GM23338 (cell line): ENCODE data around the gene SYNE1. TPM values are rescaled to one million over a fixed set of nuclear protein-coding genes. Genes with fewer than 3 reads are reported as not detected.
"Not testable (repeated sequence)": the region's sequence is repeated elsewhere in the genome, so short reads cannot be mapped to it uniquely, and the experiment has no call there.

Experiments
- ATAC-seq: fragments of 200-7000 bp; cut with Tn5 transposase; 3 replicates; pipeline ENCODE4 v1.9.1; 2020
- DNase-seq: peaks from one replicate; pipeline ENCODE4 v3.0.0-alpha.2; 2015; ENCODE audit warnings: low spot score
- H2AFZ ChIP-seq: fragments of 200-600 bp; sonication (generic); 2 replicates; pipeline ENCODE4 v1.8.0; 2016; ENCODE audit warnings: antibody characterized with exemption, mild to moderate bottlenecking, moderate library complexity
- H3F3A ChIP-seq: fragments of 200-600 bp; sonication (generic); replicated peaks from 2 replicates; pipeline ENCODE4 v1.8.0; 2017; ENCODE audit warnings: antibody characterized with exemption, mixed run types, low read depth
- H3K27ac ChIP-seq: fragments of 200-600 bp; sonication (generic); 2 replicates; pipeline ENCODE4 v1.6.1; 2016; ENCODE audit warnings: low read depth
- H3K27me3 ChIP-seq: fragments of 200-600 bp; sonication (generic); 2 replicates; pipeline ENCODE4 v1.8.0; 2016; ENCODE audit warnings: mild to moderate bottlenecking, mixed run types, moderate library complexity; ENCODE audit not compliant: insufficient read depth
- H3K36me3 ChIP-seq: fragments of 200-600 bp; sonication (generic); 2 replicates; pipeline ENCODE4 v1.8.0; 2016; ENCODE audit warnings: mild to moderate bottlenecking; ENCODE audit not compliant: insufficient read depth
- H3K4me1 ChIP-seq: fragments of 200-600 bp; sonication (generic); 2 replicates; pipeline ENCODE4 v1.8.0; 2016; ENCODE audit warnings: mild to moderate bottlenecking, moderate library complexity; ENCODE audit not compliant: insufficient read depth
- H3K4me2 ChIP-seq: fragments of 200-600 bp; sonication (generic); 2 replicates; pipeline ENCODE4 v1.7.1; 2017; ENCODE audit warnings: mixed run types
- H3K4me3 ChIP-seq: fragments of 200-600 bp; sonication (generic); 2 replicates; pipeline ENCODE4 v1.6.1; 2016; ENCODE audit warnings: mixed run types
- H3K79me2 ChIP-seq: fragments of 200-600 bp; sonication (generic); replicated peaks from 2 replicates; pipeline ENCODE4 v1.8.0; 2017; ENCODE audit warnings: mild to moderate bottlenecking; ENCODE audit not compliant: insufficient read depth
- H3K9me2 ChIP-seq: fragments of 200-600 bp; sonication (generic); 2 replicates; pipeline ENCODE4 v1.8.0; 2017; ENCODE audit not compliant: insufficient read depth
- H4K20me1 ChIP-seq: fragments of 200-600 bp; sonication (generic); replicated peaks from 2 replicates; pipeline ENCODE4 v1.8.0; 2017; ENCODE audit warnings: mild to moderate bottlenecking; ENCODE audit not compliant: insufficient read depth
- H3K27ac Mint-ChIP-seq: 2 replicates; pipeline ENCODE4 v1.8.0; 2020; ENCODE audit warnings: inconsistent platforms, mild to moderate bottlenecking, moderate library complexity, mixed read lengths
- H3K27me3 Mint-ChIP-seq: 3 replicates; pipeline ENCODE4 v1.8.0; 2022; ENCODE audit warnings: low read depth, mild to moderate bottlenecking, moderate library complexity, mixed read lengths, inconsistent platforms; ENCODE audit not compliant: insufficient read depth, poor library complexity
- H3K36me3 Mint-ChIP-seq: 3 replicates; pipeline ENCODE4 v1.8.0; 2021; ENCODE audit warnings: low read depth, mild to moderate bottlenecking, inconsistent platforms, moderate library complexity, mixed read lengths
- H3K4me1 Mint-ChIP-seq: 3 replicates; pipeline ENCODE4 v1.8.0; 2020; ENCODE audit warnings: mild to moderate bottlenecking, inconsistent platforms, mixed read lengths
- H3K4me3 Mint-ChIP-seq: 3 replicates; pipeline ENCODE4 v1.8.0; 2021; ENCODE audit warnings: moderate library complexity, mild to moderate bottlenecking, inconsistent platforms, mixed read lengths
- H3K9me3 Mint-ChIP-seq: 3 replicates; pipeline ENCODE4 v1.8.0; 2020; ENCODE audit warnings: moderate library complexity, mild to moderate bottlenecking, inconsistent platforms, mixed read lengths
- CREB1 ChIP-seq: fragments of 250-450 bp; sonication (Bioruptor Pico); IDR thresholded peaks from 2 replicates; pipeline ENCODE4 v1.5.0; 2020; ENCODE audit warnings: low read depth, mild to moderate bottlenecking, moderate library complexity
- ETS1 ChIP-seq: IDR thresholded peaks from 2 replicates; pipeline ENCODE4 v1.6.1; 2016; ENCODE audit warnings: antibody characterized with exemption
- JUNB ChIP-seq: IDR thresholded peaks from one replicate; pipeline ENCODE4 v1.6.1; 2016; ENCODE audit warnings: antibody characterized with exemption; ENCODE audit not compliant: unreplicated experiment
- POLR2AphosphoS5 ChIP-seq: IDR thresholded peaks from 2 replicates; pipeline ENCODE4 v1.6.1; 2016; ENCODE audit warnings: antibody characterized with exemption, low read depth
- STAT1 ChIP-seq: IDR thresholded peaks from one replicate; pipeline ENCODE4 v1.6.1; 2016; ENCODE audit warnings: antibody characterized with exemption; ENCODE audit not compliant: unreplicated experiment
- ZNF331 ChIP-seq: fragments of 250-450 bp; sonication (Bioruptor Pico); IDR thresholded peaks from 2 replicates; pipeline ENCODE4 v1.5.0; 2020; ENCODE audit warnings: low read depth, mild to moderate bottlenecking, moderate library complexity
- polyA plus RNA-seq: library from polyadenylated mRNA; unstranded; fragments of >200 nt; fragmentation: Nextera tagmentation; extraction: Ambion mirVana; gene quantifications from 2 replicates; pipeline ENCODE4 v1.2.1, GENCODE V29; 2016
- total RNA-seq: library from RNA; depleted of rRNA; stranded (reverse); fragments of >200 nt; shearing (Covaris generic); gene quantifications from 2 replicates; pipeline ENCODE4 v1.2.3, GENCODE V29; 2014

The SYNE1 gene
- total and polyA plus RNA-seq, 2 experiments from 2014 or later: 3.9 to 13.6 TPM

GRCh38 chr6:152495456-152495855 is 141.7 kb downstream of the SYNE1 start:
- H3K27me3 ChIP-seq, H3K27ac Mint-ChIP-seq, H3K36me3 ChIP-seq, H3K4me3 ChIP-seq, H2AFZ ChIP-seq, H3K79me2 ChIP-seq, H3K4me2 ChIP-seq, H4K20me1 ChIP-seq, H3K36me3 Mint-ChIP-seq, H3K9me3 Mint-ChIP-seq, DNase-seq, H3K4me1 ChIP-seq, H3K4me1 Mint-ChIP-seq, H3F3A ChIP-seq, H3K27ac ChIP-seq, ATAC-seq, H3K9me2 ChIP-seq, H3K4me3 Mint-ChIP-seq, H3K27me3 Mint-ChIP-seq: not testable (repeated sequence)

GRCh38 chr6:152492281-152492680 is 144.9 kb downstream of the SYNE1 start:
- not testable (repeated sequence) for H3K4me1 ChIP-seq, H3K36me3 Mint-ChIP-seq, H2AFZ ChIP-seq, H3K9me2 ChIP-seq, H3K4me2 ChIP-seq, H3K36me3 ChIP-seq, H3K4me1 Mint-ChIP-seq, H3K4me3 Mint-ChIP-seq, H3K27ac Mint-ChIP-seq, ATAC-seq, H3K27me3 Mint-ChIP-seq, H3K9me3 Mint-ChIP-seq, H3F3A ChIP-seq, H4K20me1 ChIP-seq, H3K4me3 ChIP-seq, H3K27ac ChIP-seq, H3K27me3 ChIP-seq, DNase-seq, H3K79me2 ChIP-seq

GRCh38 chr6:152491501-152491900 is 145.7 kb downstream of the SYNE1 start:
- H2AFZ ChIP-seq, H3K4me1 ChIP-seq, H3F3A ChIP-seq, DNase-seq, H3K27ac ChIP-seq, H3K27ac Mint-ChIP-seq, H3K36me3 Mint-ChIP-seq, H3K4me3 Mint-ChIP-seq, H3K27me3 ChIP-seq, ATAC-seq, H3K36me3 ChIP-seq, H3K4me1 Mint-ChIP-seq, H3K79me2 ChIP-seq, H3K9me3 Mint-ChIP-seq, H3K9me2 ChIP-seq, H4K20me1 ChIP-seq, H3K27me3 Mint-ChIP-seq, H3K4me3 ChIP-seq, H3K4me2 ChIP-seq: not testable (repeated sequence)

GRCh38 chr6:152490971-152491378 is 146.2 kb downstream of the SYNE1 start:
- not testable (repeated sequence) for DNase-seq, H3K27ac Mint-ChIP-seq, H3K4me3 ChIP-seq, H3K27ac ChIP-seq, H3K36me3 ChIP-seq, H3K4me1 Mint-ChIP-seq, H3K79me2 ChIP-seq, ATAC-seq, H4K20me1 ChIP-seq, H3K36me3 Mint-ChIP-seq, H3K27me3 Mint-ChIP-seq, H3K9me3 Mint-ChIP-seq, H3F3A ChIP-seq, H3K4me3 Mint-ChIP-seq, H2AFZ ChIP-seq, H3K9me2 ChIP-seq, H3K27me3 ChIP-seq, H3K4me2 ChIP-seq, H3K4me1 ChIP-seq

- Mint-ChIP-seq H3K9me3 (no peaks in the 10 kb centered on the region), H3K36me3 (no peaks in the 10 kb centered on the region), H3K4me1 (peaks cover 12% of the 10 kb centered on the region; the same call in 2 of the 3 replicates), H3K27ac (no peak overlapping the region), H3K4me3 (no peak overlapping the region), H3K27me3 (no peaks in the 10 kb centered on the region)
- Histone ChIP-seq H2AFZ (no peak overlapping the region), H3K36me3 (no peaks in the 10 kb centered on the region), H3K79me2 (no peaks in the 10 kb centered on the region), H3K27ac (no peak overlapping the region), H3K4me3 (no peak overlapping the region), H3K4me1 (peaks cover 4% of the 10 kb centered on the region; the same call in 1 of the 2 replicates), H4K20me1 (no peaks in the 10 kb centered on the region), H3K9me2 (no peaks in the 10 kb centered on the region), H3K27me3 (no peaks in the 10 kb centered on the region), H3F3A (no peaks in the 10 kb centered on the region), H3K4me2 (no peak overlapping the region)
- no peak for DNase-seq
- ATAC-seq: no peak
- no peak for TF ChIP-seq ZNF331 (CRISPR knock-in tag)
- TF ChIP-seq ETS1: no peak
- no peak for TF ChIP-seq POLR2AphosphoS5
- no peak for TF ChIP-seq JUNB
- TF ChIP-seq STAT1: no peak
- TF ChIP-seq CREB1 (CRISPR knock-in tag): no peak
Observed at GRCh38 chr6:152484806-152485205, 152.4 kb downstream of the SYNE1 start.
